ENCODE results near the gene EFHD1.

EFHD1 gene

GRCh38 chr2:232592772-232593395, 40.5 kb upstream of the EFHD1 start:
- no peak for DNase-seq (ENCODE audit: low read depth)
- H3K4me3 ChIP-seq (ENCODE audit: low read depth, low read length): no peak overlapping the region

DNA sequence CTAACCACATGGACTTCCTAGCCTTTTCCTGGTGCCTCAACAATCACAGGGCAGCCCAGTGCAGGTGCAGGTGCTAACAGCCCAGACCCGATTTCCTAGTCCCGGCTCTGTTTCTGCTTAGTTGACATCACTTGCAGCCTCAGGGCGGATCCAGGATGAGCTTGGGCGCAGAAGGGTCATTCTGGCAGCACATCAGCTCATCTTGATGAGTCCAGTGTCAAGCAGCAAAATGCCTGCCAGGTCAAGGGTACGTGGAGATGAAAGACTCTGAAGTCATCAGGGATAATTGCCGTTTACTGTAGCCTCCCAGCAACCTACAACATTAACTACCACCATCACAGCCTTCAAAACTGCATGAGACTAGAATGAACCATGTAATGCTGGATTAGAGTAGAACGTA, 39.4 kb upstream of the EFHD1 start:
- H3K4me3 ChIP-seq (ENCODE audit: low read depth, low read length): no peak overlapping the region
- TF ChIP-seq, protein P1, sequence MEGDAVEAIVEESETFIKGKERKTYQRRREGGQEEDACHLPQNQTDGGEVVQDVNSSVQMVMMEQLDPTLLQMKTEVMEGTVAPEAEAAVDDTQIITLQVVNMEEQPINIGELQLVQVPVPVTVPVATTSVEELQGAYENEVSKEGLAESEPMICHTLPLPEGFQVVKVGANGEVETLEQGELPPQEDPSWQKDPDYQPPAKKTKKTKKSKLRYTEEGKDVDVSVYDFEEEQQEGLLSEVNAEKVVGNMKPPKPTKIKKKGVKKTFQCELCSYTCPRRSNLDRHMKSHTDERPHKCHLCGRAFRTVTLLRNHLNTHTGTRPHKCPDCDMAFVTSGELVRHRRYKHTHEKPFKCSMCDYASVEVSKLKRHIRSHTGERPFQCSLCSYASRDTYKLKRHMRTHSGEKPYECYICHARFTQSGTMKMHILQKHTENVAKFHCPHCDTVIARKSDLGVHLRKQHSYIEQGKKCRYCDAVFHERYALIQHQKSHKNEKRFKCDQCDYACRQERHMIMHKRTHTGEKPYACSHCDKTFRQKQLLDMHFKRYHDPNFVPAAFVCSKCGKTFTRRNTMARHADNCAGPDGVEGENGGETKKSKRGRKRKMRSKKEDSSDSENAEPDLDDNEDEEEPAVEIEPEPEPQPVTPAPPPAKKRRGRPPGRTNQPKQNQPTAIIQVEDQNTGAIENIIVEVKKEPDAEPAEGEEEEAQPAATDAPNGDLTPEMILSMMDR (IDR thresholded peaks at IDR 0.05; ENCODE audit: control insufficient read depth, extremely low read depth, insufficient read depth): no peak
- DNase-seq (ENCODE audit: low read depth): no peak

More at GRCh38 chr2:232592772-232593395, 40.5 kb upstream of the EFHD1 start:
- TF ChIP-seq, protein P1 (IDR thresholded peaks at IDR 0.05; ENCODE audit: control insufficient read depth, extremely low read depth, insufficient read depth): no peak

GRCh38 chr2:232597362-232598079, 35.9 kb upstream of the EFHD1 start:
- TF ChIP-seq, protein P1 (IDR thresholded peaks at IDR 0.05; ENCODE audit: control insufficient read depth, extremely low read depth, insufficient read depth): no peak
- no peak overlapping the region for H3K4me3 ChIP-seq (ENCODE audit: low read depth, low read length)
- DNase-seq (ENCODE audit: low read depth): no peak

DNA sequence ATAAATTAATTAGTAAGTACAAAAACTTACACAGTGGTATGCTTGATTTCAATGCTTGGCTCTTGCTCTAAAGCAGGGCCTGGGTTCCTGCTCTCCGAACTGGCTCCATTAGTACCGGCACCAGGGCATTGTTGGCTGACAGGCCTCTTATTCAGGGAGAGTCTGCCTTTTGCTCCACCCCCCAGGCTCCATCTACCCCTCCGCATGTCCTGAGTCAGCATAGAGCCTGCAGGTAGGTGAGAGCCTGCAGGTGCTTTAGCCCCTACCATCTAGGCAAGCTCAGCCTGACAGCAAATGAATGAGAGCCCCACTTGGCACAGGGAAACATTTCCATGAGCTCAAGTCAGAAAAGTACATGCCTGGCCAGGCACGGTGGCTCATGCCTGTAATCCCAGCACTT, 35.1 kb upstream of the EFHD1 start:
- no peak overlapping the region for H3K4me3 ChIP-seq (ENCODE audit: low read depth, low read length)
- TF ChIP-seq, protein P1 (IDR thresholded peaks at IDR 0.05; ENCODE audit: control insufficient read depth, extremely low read depth, insufficient read depth): no peak
- no peak for DNase-seq (ENCODE audit: low read depth)

- TF ChIP-seq, protein P1 (IDR thresholded peaks at IDR 0.05; ENCODE audit: control insufficient read depth, extremely low read depth, insufficient read depth): no peak
- no peak overlapping the region for H3K4me3 ChIP-seq (ENCODE audit: low read depth, low read length)
- DNase-seq (ENCODE audit: low read depth): no peak
Observed at GRCh38 chr2:232600053-232600773, 33.2 kb upstream of the EFHD1 start.

DNA sequence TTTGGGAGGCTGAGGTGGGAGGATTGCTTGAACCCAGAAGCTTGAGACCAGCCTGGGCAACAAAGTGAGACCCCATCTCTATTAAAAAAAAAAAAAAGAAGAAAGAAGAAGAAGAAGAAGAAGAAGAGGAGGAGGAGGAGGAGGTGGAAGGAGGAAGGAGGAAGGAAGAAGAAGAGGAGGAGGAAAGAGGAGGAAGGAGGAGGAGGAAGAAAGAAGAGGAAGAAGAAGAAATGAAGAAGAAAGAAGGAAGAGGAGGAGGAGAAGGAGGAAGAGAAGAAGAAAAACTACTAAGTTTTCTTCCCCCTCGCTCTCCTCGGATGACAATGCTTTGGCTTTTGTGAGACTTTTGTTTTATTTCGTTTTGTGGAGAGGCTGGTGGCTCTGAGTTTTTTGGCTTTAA, 30.1 kb upstream of the EFHD1 start:
- TF ChIP-seq, protein P1 (IDR thresholded peaks at IDR 0.05; ENCODE audit: control insufficient read depth, extremely low read depth, insufficient read depth): no peak
- H3K4me3 ChIP-seq (ENCODE audit: low read depth, low read length): no peak overlapping the region
- no peak for DNase-seq (ENCODE audit: low read depth)

Measured in LNCaP clone FGC (cell line).